GM10266 (cell line): ENCODE measurements around the gene NR2F1.

Source experiments
- DNase-seq: peaks from one replicate; pipeline ENCODE4 v3.0.0; 2012; ENCODE audit errors: extremely low spot score
- TF ChIP-seq, protein P1 (sequence below): IDR thresholded peaks from 2 replicates; pipeline ENCODE4 v1.5.1; 2012; ENCODE audit warnings: mild to moderate bottlenecking, low read depth; ENCODE audit not compliant: control insufficient read depth, insufficient read depth; ENCODE audit errors: missing control alignments

The NR2F1 gene

DNA sequence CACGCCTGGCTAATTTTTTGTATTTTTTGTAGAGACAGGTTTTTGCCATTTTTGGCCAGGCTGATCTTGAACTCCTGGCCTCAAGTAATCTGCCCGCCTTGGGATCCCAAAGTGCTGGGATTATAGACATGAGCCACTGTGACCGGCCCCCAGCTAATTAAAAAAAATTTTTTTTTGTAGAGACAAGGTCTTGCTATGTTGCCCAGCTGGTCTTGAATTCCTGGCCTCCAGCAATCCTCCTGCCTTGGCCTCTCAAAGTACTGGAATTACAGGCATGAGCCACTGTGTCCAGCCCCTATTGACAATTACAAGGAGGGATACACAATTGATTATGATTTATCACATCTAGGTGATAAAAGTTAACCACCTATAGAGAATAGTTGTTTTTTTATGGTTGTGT lies 59.5 kb downstream of the NR2F1 start:
- TF ChIP-seq, protein P1, sequence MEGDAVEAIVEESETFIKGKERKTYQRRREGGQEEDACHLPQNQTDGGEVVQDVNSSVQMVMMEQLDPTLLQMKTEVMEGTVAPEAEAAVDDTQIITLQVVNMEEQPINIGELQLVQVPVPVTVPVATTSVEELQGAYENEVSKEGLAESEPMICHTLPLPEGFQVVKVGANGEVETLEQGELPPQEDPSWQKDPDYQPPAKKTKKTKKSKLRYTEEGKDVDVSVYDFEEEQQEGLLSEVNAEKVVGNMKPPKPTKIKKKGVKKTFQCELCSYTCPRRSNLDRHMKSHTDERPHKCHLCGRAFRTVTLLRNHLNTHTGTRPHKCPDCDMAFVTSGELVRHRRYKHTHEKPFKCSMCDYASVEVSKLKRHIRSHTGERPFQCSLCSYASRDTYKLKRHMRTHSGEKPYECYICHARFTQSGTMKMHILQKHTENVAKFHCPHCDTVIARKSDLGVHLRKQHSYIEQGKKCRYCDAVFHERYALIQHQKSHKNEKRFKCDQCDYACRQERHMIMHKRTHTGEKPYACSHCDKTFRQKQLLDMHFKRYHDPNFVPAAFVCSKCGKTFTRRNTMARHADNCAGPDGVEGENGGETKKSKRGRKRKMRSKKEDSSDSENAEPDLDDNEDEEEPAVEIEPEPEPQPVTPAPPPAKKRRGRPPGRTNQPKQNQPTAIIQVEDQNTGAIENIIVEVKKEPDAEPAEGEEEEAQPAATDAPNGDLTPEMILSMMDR = no peak
- no peak for DNase-seq
